Astrocyte (in vitro differentiated cells and primary cell): Measurements from ENCODE around the gene CIPC. TPM values are rescaled to one million over a fixed set of nuclear protein-coding genes. Genes with fewer than 3 reads are reported as not detected.
A peak's percentile ranks its signal among the peaks of the same experiment; 100 is the strongest.

ENCODE experiments used
- DNase-seq: peaks from one replicate; pipeline ENCODE4 v3.0.0-alpha.2; 2010; ENCODE audit warnings: low read depth
- FAIRE-seq: peaks from 2 replicates; lab custom pipeline; 2011; peaks lifted over from hg19 to GRCh38; lab: Jason Lieb, UNC
- H2AFZ ChIP-seq: 2 replicates; pipeline ENCODE4 v1.6.0; 2012; ENCODE audit warnings: low read depth, low read length, inconsistent platforms
- H3K27ac ChIP-seq: 2 replicates; pipeline ENCODE4 v1.5.1; 2011; ENCODE audit warnings: low read depth, low read length, inconsistent platforms
- H3K27me3 ChIP-seq: 2 replicates; pipeline ENCODE4 v1.6.0; 2011; ENCODE audit warnings: low read length, inconsistent platforms; ENCODE audit not compliant: insufficient read depth
- H3K36me3 ChIP-seq: 2 replicates; pipeline ENCODE4 v1.5.1; 2011; ENCODE audit warnings: low read length, inconsistent platforms; ENCODE audit not compliant: insufficient read depth
- H3K4me1 ChIP-seq: 2 replicates; pipeline ENCODE4 v1.5.1; 2011; ENCODE audit warnings: low read length, inconsistent platforms; ENCODE audit not compliant: insufficient read depth
- H3K4me2 ChIP-seq: 2 replicates; pipeline ENCODE4 v1.6.0; 2012; ENCODE audit warnings: low read length, inconsistent platforms
- H3K4me3 ChIP-seq: 2 replicates; pipeline ENCODE4 v1.5.1; 2011; ENCODE audit warnings: low read depth, mild to moderate bottlenecking, low read length, inconsistent platforms; ENCODE audit not compliant: insufficient read depth
- H3K79me2 ChIP-seq: 2 replicates; pipeline ENCODE4 v1.6.0; 2012; ENCODE audit warnings: mild to moderate bottlenecking, low read length, inconsistent platforms; ENCODE audit not compliant: insufficient read depth
- H3K9ac ChIP-seq: 2 replicates; pipeline ENCODE4 v1.6.0; 2012; ENCODE audit warnings: mild to moderate bottlenecking, low read length, inconsistent platforms
- H3K9me3 ChIP-seq: 2 replicates; pipeline ENCODE4 v1.5.1; 2012; ENCODE audit warnings: low read depth, mild to moderate bottlenecking, low read length, inconsistent platforms; ENCODE audit not compliant: insufficient read depth
- H4K20me1 ChIP-seq: 2 replicates; pipeline ENCODE4 v1.6.0; 2012; ENCODE audit warnings: low read length, inconsistent platforms; ENCODE audit not compliant: insufficient read depth
- H3K27ac Mint-ChIP-seq: one replicate; pipeline ENCODE4 v1.8.0; 2021; ENCODE audit warnings: mild to moderate bottlenecking, mixed read lengths; ENCODE audit not compliant: unreplicated experiment
- H3K27me3 Mint-ChIP-seq: one replicate; pipeline ENCODE4 v1.8.0; 2021; ENCODE audit warnings: low read depth, mixed read lengths; ENCODE audit not compliant: unreplicated experiment
- H3K36me3 Mint-ChIP-seq: one replicate; pipeline ENCODE4 v1.8.0; 2021; ENCODE audit warnings: low read depth, mixed read lengths; ENCODE audit not compliant: unreplicated experiment
- H3K4me1 Mint-ChIP-seq: one replicate; pipeline ENCODE4 v1.8.0; 2021; ENCODE audit warnings: low read depth, mixed read lengths; ENCODE audit not compliant: unreplicated experiment
- H3K4me3 Mint-ChIP-seq: one replicate; pipeline ENCODE4 v1.8.0; 2021; ENCODE audit warnings: mild to moderate bottlenecking, moderate library complexity, mixed read lengths; ENCODE audit not compliant: unreplicated experiment
- H3K9me3 Mint-ChIP-seq: one replicate; pipeline ENCODE4 v1.8.0; 2021; ENCODE audit warnings: mild to moderate bottlenecking, mixed read lengths; ENCODE audit not compliant: unreplicated experiment
- EZH2 ChIP-seq: IDR thresholded peaks from 2 replicates; pipeline ENCODE4 v1.6.1; 2012; ENCODE audit warnings: mild to moderate bottlenecking, low read length, inconsistent platforms; ENCODE audit not compliant: insufficient read depth
- total RNA-seq: library from RNA; stranded (reverse); gene quantifications from 2 replicates; pipeline ENCODE4 v1.2.1, GENCODE V29; 2021
- TF ChIP-seq, protein P1 (sequence below): IDR thresholded peaks from 2 replicates; pipeline ENCODE4 v1.5.1; 2011; ENCODE audit warnings: low read depth, mild to moderate bottlenecking, inconsistent platforms, low read length, moderate library complexity; ENCODE audit not compliant: insufficient read depth

Gene CIPC
- total RNA-seq, 1 donor from 2014 or later: 20.2 TPM

DNA sequence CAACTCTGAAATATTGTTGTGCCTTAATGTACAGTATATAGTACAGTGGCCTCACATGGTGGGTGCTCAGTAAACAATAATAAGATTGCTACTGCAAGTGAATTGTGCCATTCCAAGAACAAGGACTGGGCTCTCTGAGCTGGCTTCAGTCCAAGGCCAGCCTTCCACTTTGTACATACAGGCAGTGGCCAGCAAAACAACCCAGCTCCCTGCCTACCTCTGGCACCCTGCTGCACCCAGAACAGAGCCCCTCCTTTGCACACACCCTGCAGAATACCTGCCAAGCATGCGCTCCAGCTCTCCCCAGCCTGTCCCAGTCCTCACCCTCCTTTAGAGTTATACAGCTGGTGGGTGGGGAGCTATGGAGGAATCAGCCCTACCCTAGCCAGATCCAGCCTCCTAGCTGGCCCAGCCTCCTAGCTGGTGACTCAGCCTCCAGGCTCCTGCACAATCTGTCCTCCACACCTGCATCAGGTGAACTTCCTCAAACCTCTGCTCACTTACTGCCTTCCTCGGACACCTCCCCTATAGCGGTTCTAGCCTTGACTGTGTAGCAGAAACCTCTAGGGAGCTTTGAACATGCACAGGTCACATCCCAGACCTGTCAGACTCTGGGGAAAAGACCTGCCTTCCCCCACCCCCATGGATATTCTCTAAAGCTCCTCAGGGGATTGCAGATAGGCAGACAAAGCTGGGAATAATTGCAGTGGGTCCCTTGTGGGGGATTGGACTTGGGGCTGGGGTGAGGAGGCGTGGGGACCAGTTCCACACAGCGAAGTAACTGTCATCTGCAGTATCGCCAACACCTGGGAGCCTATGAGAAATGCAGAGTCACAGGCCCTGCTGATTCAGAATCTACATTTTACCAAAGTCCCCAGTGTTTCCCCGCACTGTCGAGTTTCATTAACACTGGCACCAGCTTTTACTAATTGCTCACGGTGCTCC lies 25.6 kb downstream of the CIPC start:
- H3K27ac Mint-ChIP-seq: no peak overlapping the region
- peaks cover 9% of the 10 kb centered on the region for H3K4me1 Mint-ChIP-seq
- H3K4me2 ChIP-seq: no peak overlapping the region

DNA sequence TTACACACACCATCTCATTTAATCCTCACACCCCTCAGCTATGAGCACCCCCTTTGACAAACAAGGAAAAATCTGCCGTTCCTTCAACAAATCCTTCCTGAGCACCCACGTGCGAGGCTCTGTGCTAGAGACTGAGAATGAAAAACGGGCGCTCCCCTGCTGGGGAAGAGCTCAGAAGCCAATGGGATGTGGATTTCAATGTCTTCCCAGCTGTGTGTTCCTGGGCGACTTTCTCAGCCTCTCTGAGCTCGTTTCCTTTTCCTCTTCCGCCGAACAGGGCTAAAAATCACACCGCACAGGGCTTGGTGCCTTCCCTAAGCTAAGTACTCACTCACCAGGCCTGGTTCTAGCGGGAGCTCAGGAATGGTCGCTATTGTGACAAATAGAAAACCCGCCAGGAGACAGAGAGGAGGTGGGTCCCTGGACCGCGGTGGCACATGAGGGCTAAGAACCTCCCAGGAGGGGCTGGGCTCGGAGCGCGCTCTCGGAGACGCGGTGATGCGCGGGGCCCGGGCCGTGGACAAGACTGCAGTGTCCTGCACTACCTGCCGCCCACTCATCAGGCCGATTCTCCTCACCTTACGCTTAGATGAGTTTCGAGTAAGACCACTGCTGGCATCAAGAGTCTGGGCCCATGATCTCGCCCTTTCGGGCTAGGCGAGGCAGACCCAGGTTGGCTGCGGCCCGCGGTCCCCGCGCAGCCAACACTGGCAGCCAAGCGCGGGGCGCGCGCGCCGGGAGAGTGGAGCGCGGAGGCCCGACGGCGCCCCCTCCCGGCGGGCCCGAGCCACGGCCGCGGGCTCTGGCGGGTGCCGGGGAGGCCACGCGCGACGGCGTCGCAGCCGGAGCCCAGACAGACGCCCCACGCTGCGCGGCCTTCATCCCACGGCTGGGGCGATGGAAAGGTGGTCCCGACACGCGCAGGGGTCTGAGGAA lies 26.6 kb downstream of the CIPC start:
- no peak for FAIRE-seq
- H3K4me2 ChIP-seq: peak overlapping the region; percentile 91
- H3K36me3 ChIP-seq: no peaks in the 10 kb centered on the region
- DNase-seq: no peak
- H2AFZ ChIP-seq: peak overlapping the region; percentile 72
- H3K9me3 Mint-ChIP-seq: peaks cover 3% of the 10 kb centered on the region
- peaks cover 10% of the 10 kb centered on the region for H3K4me1 ChIP-seq
- H3K9ac ChIP-seq: peak overlapping the region; percentile 33
- no peak overlapping the region for H3K27ac ChIP-seq
- peak overlapping the region; percentile 47 for H3K4me3 ChIP-seq
- peaks cover 16% of the 10 kb centered on the region for H3K36me3 Mint-ChIP-seq
- peaks cover 6% of the 10 kb centered on the region for H4K20me1 ChIP-seq
- peaks cover 37% of the 10 kb centered on the region for H3K27me3 Mint-ChIP-seq
- H3K4me1 Mint-ChIP-seq: peaks cover 9% of the 10 kb centered on the region
- TF ChIP-seq EZH2: no peak
- TF ChIP-seq, protein P1, sequence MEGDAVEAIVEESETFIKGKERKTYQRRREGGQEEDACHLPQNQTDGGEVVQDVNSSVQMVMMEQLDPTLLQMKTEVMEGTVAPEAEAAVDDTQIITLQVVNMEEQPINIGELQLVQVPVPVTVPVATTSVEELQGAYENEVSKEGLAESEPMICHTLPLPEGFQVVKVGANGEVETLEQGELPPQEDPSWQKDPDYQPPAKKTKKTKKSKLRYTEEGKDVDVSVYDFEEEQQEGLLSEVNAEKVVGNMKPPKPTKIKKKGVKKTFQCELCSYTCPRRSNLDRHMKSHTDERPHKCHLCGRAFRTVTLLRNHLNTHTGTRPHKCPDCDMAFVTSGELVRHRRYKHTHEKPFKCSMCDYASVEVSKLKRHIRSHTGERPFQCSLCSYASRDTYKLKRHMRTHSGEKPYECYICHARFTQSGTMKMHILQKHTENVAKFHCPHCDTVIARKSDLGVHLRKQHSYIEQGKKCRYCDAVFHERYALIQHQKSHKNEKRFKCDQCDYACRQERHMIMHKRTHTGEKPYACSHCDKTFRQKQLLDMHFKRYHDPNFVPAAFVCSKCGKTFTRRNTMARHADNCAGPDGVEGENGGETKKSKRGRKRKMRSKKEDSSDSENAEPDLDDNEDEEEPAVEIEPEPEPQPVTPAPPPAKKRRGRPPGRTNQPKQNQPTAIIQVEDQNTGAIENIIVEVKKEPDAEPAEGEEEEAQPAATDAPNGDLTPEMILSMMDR: peak; percentile 24
- H3K27me3 ChIP-seq: peaks cover 22% of the 10 kb centered on the region
- no peak overlapping the region for H3K27ac Mint-ChIP-seq
- H3K79me2 ChIP-seq: no peaks in the 10 kb centered on the region
- no peaks in the 10 kb centered on the region for H3K9me3 ChIP-seq
- no peak overlapping the region for H3K4me3 Mint-ChIP-seq

More for the DNA sequence above, 25.6 kb downstream of the CIPC start:
- Histone ChIP-seq H3K4me3 (no peak overlapping the region), H4K20me1 (peaks cover 6% of the 10 kb centered on the region), H3K9me3 (no peaks in the 10 kb centered on the region), H3K4me1 (peaks cover 7% of the 10 kb centered on the region), H2AFZ (no peak overlapping the region), H3K27me3 (peaks cover 22% of the 10 kb centered on the region), H3K9ac (no peak overlapping the region), H3K79me2 (no peaks in the 10 kb centered on the region), H3K27ac (no peak overlapping the region), H3K36me3 (no peaks in the 10 kb centered on the region)
- H3K9me3 Mint-ChIP-seq: no peaks in the 10 kb centered on the region
- H3K4me3 Mint-ChIP-seq: no peak overlapping the region
- DNase-seq (no peak), FAIRE-seq (no peak)
- peaks cover 12% of the 10 kb centered on the region for H3K36me3 Mint-ChIP-seq
- no peak for TF ChIP-seq EZH2
- TF ChIP-seq, protein P1: no peak
- H3K27me3 Mint-ChIP-seq: peaks cover 31% of the 10 kb centered on the region
